ENCODE measurements around the gene SLC36A3.
A peak's percentile ranks its signal among the peaks of the same experiment; 100 is the strongest.

The SLC36A3 gene

GRCh38 chr5:151328734-151329133, 25.2 kb upstream of the SLC36A3 start:
- Histone ChIP-seq H3K27ac (no peak overlapping the region), H3K27me3 (peaks cover 0 to 4% of the 10 kb centered on the region in 2 donors), H3K9me3 (no peaks in the 10 kb centered on the region), H3K36me3 (no peaks in the 10 kb centered on the region), H3K4me1 (no peaks in the 10 kb centered on the region), H3K4me3 (no peak overlapping the region)
- intact Hi-C loops (cut with DNase I; ENCODE audit: low total_unique reads) = no loop called here
- no peak for DNase-seq
- no peak for TF ChIP-seq CTCF (IDR thresholded peaks at IDR 0.05)

DNA sequence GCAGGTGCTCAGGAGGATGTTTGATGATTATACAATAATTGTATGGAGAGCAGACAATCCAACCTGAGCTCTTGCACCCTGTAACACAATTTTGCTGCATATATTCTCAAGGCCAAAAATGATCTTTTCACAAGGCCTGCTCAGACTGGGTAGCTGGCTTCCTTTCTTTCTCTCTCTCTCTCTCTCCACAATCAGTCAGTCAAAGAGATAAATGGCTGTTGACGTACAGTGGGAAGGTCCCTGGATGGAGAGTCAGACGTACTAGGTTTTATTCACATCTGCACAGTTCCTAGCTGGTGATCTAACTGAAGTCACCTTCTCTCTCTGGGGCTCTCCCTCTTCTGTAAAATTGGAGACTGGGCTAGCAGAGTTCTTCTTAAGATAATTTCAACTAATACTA, 24.0 kb upstream of the SLC36A3 start:
- Histone ChIP-seq H3K9me3 (no peaks in the 10 kb centered on the region), H3K4me3 (no peak overlapping the region), H3K27ac (no peak overlapping the region), H3K27me3 (peaks cover 0 to 4% of the 10 kb centered on the region in 2 donors), H3K36me3 (no peaks in the 10 kb centered on the region), H3K4me1 (no peaks in the 10 kb centered on the region)
- intact Hi-C loops (cut with DNase I; ENCODE audit: low total_unique reads) = no loop called here
- no peak for DNase-seq
- no peak for TF ChIP-seq CTCF (IDR thresholded peaks at IDR 0.05)

DNA sequence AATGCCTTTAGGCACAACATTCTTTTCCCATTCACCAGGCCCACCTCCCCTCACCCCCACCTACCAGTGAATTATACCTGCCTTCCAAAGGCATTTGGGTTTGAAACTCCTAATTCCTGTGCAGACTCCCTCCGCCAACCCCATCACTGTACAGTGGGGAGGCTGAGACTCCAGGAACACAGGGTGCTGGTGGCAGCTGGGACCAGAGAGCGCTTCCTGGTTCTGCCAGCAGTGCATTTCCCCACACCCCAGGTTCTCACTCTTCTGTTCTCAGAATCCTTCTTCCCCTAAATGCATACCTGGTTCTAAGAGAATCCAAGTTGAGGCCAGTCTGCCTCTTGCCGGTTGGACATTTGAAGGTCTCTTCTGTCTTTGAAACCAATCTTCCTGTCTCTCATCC, 22.7 kb upstream of the SLC36A3 start:
- no peaks in the 10 kb centered on the region for H3K9me3 ChIP-seq
- peaks cover 0 to 4% of the 10 kb centered on the region in 2 donors for H3K27me3 ChIP-seq
- no peak overlapping the region for H3K27ac ChIP-seq
- no peak for DNase-seq
- H3K4me3 ChIP-seq = no peak overlapping the region
- TF ChIP-seq CTCF (IDR thresholded peaks at IDR 0.05) = no peak
- intact Hi-C loops (cut with DNase I; ENCODE audit: low total_unique reads) = no loop called here
- no peaks in the 10 kb centered on the region for H3K36me3 ChIP-seq
- H3K4me1 ChIP-seq = no peaks in the 10 kb centered on the region

DNA sequence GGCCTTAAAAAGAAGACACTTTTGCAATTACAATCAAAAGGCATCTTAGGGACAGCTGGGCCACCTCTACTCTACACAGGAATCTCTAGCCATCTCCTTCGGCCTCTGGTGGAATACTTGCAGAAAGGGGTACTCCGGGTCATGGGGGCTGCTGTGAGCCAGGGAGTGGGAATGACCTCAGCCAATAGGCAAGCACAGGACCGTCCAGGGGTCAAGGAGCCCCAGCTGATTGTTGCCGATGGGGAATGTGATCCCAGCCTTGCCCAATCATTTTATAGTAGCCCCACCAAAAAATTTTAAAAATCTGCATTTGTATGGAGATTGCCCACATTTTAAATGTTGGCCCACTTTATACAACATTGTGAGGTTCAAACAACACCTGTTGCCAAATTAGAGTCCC, 16.9 kb upstream of the SLC36A3 start:
- intact Hi-C loops (cut with DNase I; ENCODE audit: low total_unique reads) = no loop called here
- no peak for TF ChIP-seq CTCF (IDR thresholded peaks at IDR 0.05)
- Histone ChIP-seq H3K4me1 (peaks cover 0 to 9% (median 6%) of the 10 kb centered on the region in 4 donors), H3K27ac (no peak overlapping the region), H3K4me3 (no peak overlapping the region), H3K9me3 (no peaks in the 10 kb centered on the region), H3K27me3 (no peaks in the 10 kb centered on the region), H3K36me3 (no peaks in the 10 kb centered on the region)
- no peak for DNase-seq

DNA sequence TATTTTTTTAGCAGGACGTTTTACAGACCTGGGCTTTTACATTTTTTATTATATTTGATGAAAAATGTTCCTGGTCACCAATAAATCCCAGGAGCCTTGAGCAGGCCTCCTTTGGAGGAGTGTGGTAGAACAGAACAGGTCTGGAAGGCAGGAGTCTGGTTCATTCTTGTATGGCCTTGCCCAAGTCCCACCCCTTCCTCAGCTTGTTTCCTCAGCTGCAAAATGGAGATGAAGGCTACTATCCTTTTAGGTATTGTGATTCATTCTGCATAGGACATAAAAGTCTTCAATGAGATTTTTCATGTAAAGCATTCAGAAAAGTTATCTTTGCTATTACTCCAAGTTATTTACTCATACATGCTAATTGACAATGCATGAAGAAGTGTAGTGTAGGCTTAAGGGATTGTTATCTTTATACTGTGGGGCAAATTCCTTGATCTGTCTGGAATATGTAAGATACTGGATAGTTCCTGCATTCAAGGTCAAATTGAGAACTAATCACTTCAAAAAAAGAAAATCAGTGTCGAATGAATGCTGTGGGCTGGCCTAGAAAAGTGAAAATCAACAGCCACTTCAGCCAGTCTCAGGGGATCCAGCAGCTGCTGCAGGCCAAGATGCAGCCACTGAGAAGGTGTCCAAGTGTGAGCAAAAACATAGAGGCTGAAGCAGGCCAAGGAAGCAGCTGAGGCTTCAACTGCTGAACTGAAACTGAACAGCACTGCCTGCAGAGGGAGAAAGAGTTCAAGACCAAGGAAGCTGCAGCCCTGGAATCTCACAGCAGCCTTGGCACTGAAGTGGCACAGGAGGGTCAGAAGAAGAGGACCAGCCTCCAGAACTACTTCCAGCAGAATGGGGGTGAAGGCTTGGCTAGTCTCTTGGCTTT, 15.5 kb upstream of the SLC36A3 start:
- TF ChIP-seq CTCF (IDR thresholded peaks at IDR 0.05) = no peak
- no peak overlapping the region for H3K27ac ChIP-seq
- H3K36me3 ChIP-seq = no peaks in the 10 kb centered on the region
- H3K9me3 ChIP-seq = no peaks in the 10 kb centered on the region
- H3K27me3 ChIP-seq = no peaks in the 10 kb centered on the region
- DNase-seq = peak in 1 of 2 donors; percentile 44
- no peak overlapping the region for H3K4me3 ChIP-seq
- H3K4me1 ChIP-seq = peaks cover 0 to 9% (median 6%) of the 10 kb centered on the region in 4 donors
- intact Hi-C loops (cut with DNase I; ENCODE audit: low total_unique reads) = no loop called here
